HG02623 (cell line): ENCODE measurements around the gene PIR.

Experiments used
- ATAC-seq: cut with Tn5 transposase; IDR thresholded peaks from one replicate; pipeline ENCODE4 v1.9.1; 2021; ENCODE audit warnings: moderate library complexity; ENCODE audit not compliant: unreplicated experiment

PIR gene

GRCh38 chrX:15492469-15492868 lies 664 bp downstream of the PIR start:
- no peak for ATAC-seq

- ATAC-seq: no peak
These were observed 9.2 kb downstream of the PIR start for GRCh38 chrX:15483891-15484290.

- no peak for ATAC-seq
These were observed 17.6 kb downstream of the PIR start for GRCh38 chrX:15475486-15475885.

GRCh38 chrX:15475021-15475420 lies 18.1 kb downstream of the PIR start:
- no peak for ATAC-seq

GRCh38 chrX:15474028-15474427 lies 19.1 kb downstream of the PIR start:
- no peak for ATAC-seq

GRCh38 chrX:15472531-15472930 lies 20.6 kb downstream of the PIR start:
- no peak for ATAC-seq

GRCh38 chrX:15471028-15471427 lies 22.1 kb downstream of the PIR start:
- peak; percentile 66 for ATAC-seq

- ATAC-seq: no peak
These were observed 23.5 kb downstream of the PIR start for GRCh38 chrX:15469613-15470012.

- no peak for ATAC-seq
These were observed 25.1 kb downstream of the PIR start for GRCh38 chrX:15468036-15468435.

GRCh38 chrX:15465896-15466651 lies 27.1 kb downstream of the PIR start:
- no peak for ATAC-seq

- no peak for ATAC-seq
These were observed 27.8 kb downstream of the PIR start for GRCh38 chrX:15465347-15465746.

GRCh38 chrX:15464704-15465103 lies 28.4 kb downstream of the PIR start:
- no peak for ATAC-seq

- no peak for ATAC-seq
These were observed 41.2 kb downstream of the PIR start for GRCh38 chrX:15451913-15452312.

GRCh38 chrX:15448010-15448639 lies 45.0 kb downstream of the PIR start:
- ATAC-seq: no peak

GRCh38 chrX:15441464-15441863 lies 51.7 kb downstream of the PIR start:
- no peak for ATAC-seq

GRCh38 chrX:15438332-15438731 lies 54.8 kb downstream of the PIR start:
- peak; percentile 67 for ATAC-seq

GRCh38 chrX:15437724-15438123 lies 55.4 kb downstream of the PIR start:
- no peak for ATAC-seq

- ATAC-seq: no peak
These were observed 57.1 kb downstream of the PIR start for GRCh38 chrX:15435836-15436619.

- ATAC-seq: no peak
These were observed 58.9 kb downstream of the PIR start for GRCh38 chrX:15434205-15434604.

GRCh38 chrX:15430584-15430983 lies 62.5 kb downstream of the PIR start:
- ATAC-seq: no peak

GRCh38 chrX:15430076-15430475 lies 63.1 kb downstream of the PIR start:
- no peak for ATAC-seq

GRCh38 chrX:15425024-15425423 lies 68.1 kb downstream of the PIR start:
- ATAC-seq: no peak
